Measurements from ENCODE around the gene TFAP2B.

TFAP2B gene

GRCh38 chr6:50840112-50840810 is 21.6 kb downstream of the TFAP2B start:
- Histone ChIP-seq H3K4me3 (ENCODE audit: low read depth, low read length) (no peak overlapping the region), H3K27ac (ENCODE audit: low read depth, low read length) (no peak overlapping the region), H3K9me3 (ENCODE audit: control insufficient read depth, insufficient read depth, low read length) (no peaks in the 10 kb centered on the region), H3K36me3 (ENCODE audit: control insufficient read depth, insufficient read depth, low read length) (no peaks in the 10 kb centered on the region), H3K27me3 (ENCODE audit: control insufficient read depth, insufficient read depth, low read length) (peaks cover 100% of the 10 kb centered on the region), H3K9ac (ENCODE audit: low read depth, low read length) (no peak overlapping the region), H3K4me1 (ENCODE audit: control insufficient read depth, insufficient read depth, low read length) (peaks cover 52% of the 10 kb centered on the region)

GRCh38 chr6:50840811-50841192 is 22.1 kb downstream of the TFAP2B start:
- Histone ChIP-seq H3K9me3 (ENCODE audit: control insufficient read depth, insufficient read depth, low read length) (no peaks in the 10 kb centered on the region), H3K36me3 (ENCODE audit: control insufficient read depth, insufficient read depth, low read length) (no peaks in the 10 kb centered on the region), H3K9ac (ENCODE audit: low read depth, low read length) (no peak overlapping the region), H3K4me1 (ENCODE audit: control insufficient read depth, insufficient read depth, low read length) (peaks cover 52% of the 10 kb centered on the region), H3K4me3 (ENCODE audit: low read depth, low read length) (no peak overlapping the region), H3K27me3 (ENCODE audit: control insufficient read depth, insufficient read depth, low read length) (peaks cover 100% of the 10 kb centered on the region), H3K27ac (ENCODE audit: low read depth, low read length) (no peak overlapping the region)

GRCh38 chr6:50842446-50842845 is 23.8 kb downstream of the TFAP2B start:
- Histone ChIP-seq H3K9ac (ENCODE audit: low read depth, low read length) (no peak overlapping the region), H3K27ac (ENCODE audit: low read depth, low read length) (peak overlapping the region; percentile 62), H3K4me1 (ENCODE audit: control insufficient read depth, insufficient read depth, low read length) (peaks cover 59% of the 10 kb centered on the region), H3K36me3 (ENCODE audit: control insufficient read depth, insufficient read depth, low read length) (no peaks in the 10 kb centered on the region), H3K27me3 (ENCODE audit: control insufficient read depth, insufficient read depth, low read length) (peaks cover 100% of the 10 kb centered on the region), H3K4me3 (ENCODE audit: low read depth, low read length) (peak overlapping the region; percentile 45), H3K9me3 (ENCODE audit: control insufficient read depth, insufficient read depth, low read length) (no peaks in the 10 kb centered on the region)

- H3K9me3 ChIP-seq (ENCODE audit: control insufficient read depth, insufficient read depth, low read length), result no peaks in the 10 kb centered on the region
- peak overlapping the region; percentile 45 for H3K4me3 ChIP-seq (ENCODE audit: low read depth, low read length)
- peaks cover 100% of the 10 kb centered on the region for H3K27me3 ChIP-seq (ENCODE audit: control insufficient read depth, insufficient read depth, low read length)
- H3K27ac ChIP-seq (ENCODE audit: low read depth, low read length), result peak overlapping the region; percentile 62
- peaks cover 59% of the 10 kb centered on the region for H3K4me1 ChIP-seq (ENCODE audit: control insufficient read depth, insufficient read depth, low read length)
- no peaks in the 10 kb centered on the region for H3K36me3 ChIP-seq (ENCODE audit: control insufficient read depth, insufficient read depth, low read length)
- no peak overlapping the region for H3K9ac ChIP-seq (ENCODE audit: low read depth, low read length)
These were observed 24.3 kb downstream of the TFAP2B start for GRCh38 chr6:50842861-50843384.

- Histone ChIP-seq H3K9ac (ENCODE audit: low read depth, low read length) (no peak overlapping the region), H3K27me3 (ENCODE audit: control insufficient read depth, insufficient read depth, low read length) (peaks cover 100% of the 10 kb centered on the region), H3K9me3 (ENCODE audit: control insufficient read depth, insufficient read depth, low read length) (no peaks in the 10 kb centered on the region), H3K4me1 (ENCODE audit: control insufficient read depth, insufficient read depth, low read length) (peaks cover 64% of the 10 kb centered on the region), H3K4me3 (ENCODE audit: low read depth, low read length) (peak overlapping the region; percentile 45), H3K36me3 (ENCODE audit: control insufficient read depth, insufficient read depth, low read length) (no peaks in the 10 kb centered on the region), H3K27ac (ENCODE audit: low read depth, low read length) (no peak overlapping the region)
These were observed 25.2 kb downstream of the TFAP2B start for GRCh38 chr6:50843842-50844241.

- no peaks in the 10 kb centered on the region for H3K9me3 ChIP-seq (ENCODE audit: control insufficient read depth, insufficient read depth, low read length)
- H3K36me3 ChIP-seq (ENCODE audit: control insufficient read depth, insufficient read depth, low read length), result no peaks in the 10 kb centered on the region
- peak overlapping the region; percentile 66 for H3K4me3 ChIP-seq (ENCODE audit: low read depth, low read length)
- H3K9ac ChIP-seq (ENCODE audit: low read depth, low read length), result no peak overlapping the region
- no peak overlapping the region for H3K27ac ChIP-seq (ENCODE audit: low read depth, low read length)
- H3K4me1 ChIP-seq (ENCODE audit: control insufficient read depth, insufficient read depth, low read length), result peaks cover 65% of the 10 kb centered on the region
- peaks cover 100% of the 10 kb centered on the region for H3K27me3 ChIP-seq (ENCODE audit: control insufficient read depth, insufficient read depth, low read length)
These were observed 26.9 kb downstream of the TFAP2B start for GRCh38 chr6:50845499-50846143.

- Histone ChIP-seq H3K36me3 (ENCODE audit: control insufficient read depth, insufficient read depth, low read length) (no peaks in the 10 kb centered on the region), H3K4me3 (ENCODE audit: low read depth, low read length) (peak overlapping the region; percentile 66), H3K27ac (ENCODE audit: low read depth, low read length) (no peak overlapping the region), H3K27me3 (ENCODE audit: control insufficient read depth, insufficient read depth, low read length) (peaks cover 100% of the 10 kb centered on the region), H3K9me3 (ENCODE audit: control insufficient read depth, insufficient read depth, low read length) (no peaks in the 10 kb centered on the region), H3K4me1 (ENCODE audit: control insufficient read depth, insufficient read depth, low read length) (peaks cover 67% of the 10 kb centered on the region), H3K9ac (ENCODE audit: low read depth, low read length) (no peak overlapping the region)
These were observed 27.6 kb downstream of the TFAP2B start for GRCh38 chr6:50846144-50846851.

- no peaks in the 10 kb centered on the region for H3K9me3 ChIP-seq (ENCODE audit: control insufficient read depth, insufficient read depth, low read length)
- H3K4me3 ChIP-seq (ENCODE audit: low read depth, low read length), result no peak overlapping the region
- peaks cover 100% of the 10 kb centered on the region for H3K27me3 ChIP-seq (ENCODE audit: control insufficient read depth, insufficient read depth, low read length)
- no peaks in the 10 kb centered on the region for H3K36me3 ChIP-seq (ENCODE audit: control insufficient read depth, insufficient read depth, low read length)
- H3K4me1 ChIP-seq (ENCODE audit: control insufficient read depth, insufficient read depth, low read length), result peaks cover 70% of the 10 kb centered on the region
- no peak overlapping the region for H3K27ac ChIP-seq (ENCODE audit: low read depth, low read length)
- H3K9ac ChIP-seq (ENCODE audit: low read depth, low read length), result no peak overlapping the region
These were observed 28.1 kb downstream of the TFAP2B start for GRCh38 chr6:50846852-50847155.

- Histone ChIP-seq H3K36me3 (ENCODE audit: control insufficient read depth, insufficient read depth, low read length) (no peaks in the 10 kb centered on the region), H3K27ac (ENCODE audit: low read depth, low read length) (no peak overlapping the region), H3K9ac (ENCODE audit: low read depth, low read length) (no peak overlapping the region), H3K27me3 (ENCODE audit: control insufficient read depth, insufficient read depth, low read length) (peaks cover 100% of the 10 kb centered on the region), H3K9me3 (ENCODE audit: control insufficient read depth, insufficient read depth, low read length) (no peaks in the 10 kb centered on the region), H3K4me1 (ENCODE audit: control insufficient read depth, insufficient read depth, low read length) (peaks cover 60% of the 10 kb centered on the region), H3K4me3 (ENCODE audit: low read depth, low read length) (no peak overlapping the region)
These were observed 29.4 kb downstream of the TFAP2B start for GRCh38 chr6:50847890-50848594.

GRCh38 chr6:50848989-50849795 is 30.5 kb downstream of the TFAP2B start:
- no peaks in the 10 kb centered on the region for H3K9me3 ChIP-seq (ENCODE audit: control insufficient read depth, insufficient read depth, low read length)
- no peak overlapping the region for H3K9ac ChIP-seq (ENCODE audit: low read depth, low read length)
- H3K4me1 ChIP-seq (ENCODE audit: control insufficient read depth, insufficient read depth, low read length), result peaks cover 59% of the 10 kb centered on the region
- H3K27ac ChIP-seq (ENCODE audit: low read depth, low read length), result no peak overlapping the region
- peak overlapping the region; percentile 45 for H3K4me3 ChIP-seq (ENCODE audit: low read depth, low read length)
- H3K27me3 ChIP-seq (ENCODE audit: control insufficient read depth, insufficient read depth, low read length), result peaks cover 100% of the 10 kb centered on the region
- H3K36me3 ChIP-seq (ENCODE audit: control insufficient read depth, insufficient read depth, low read length), result no peaks in the 10 kb centered on the region

All from HUES48 (cell line).